Smooth muscle cell of the coronary artery (primary cell): Measurements from ENCODE around the gene STAC3. TPM values are rescaled to one million over a fixed set of nuclear protein-coding genes. Genes with fewer than 3 reads are reported as not detected.

Experiments
- total RNA-seq: library from RNA; depleted of rRNA; stranded (reverse); fragments of >200 nt; gene quantifications from 2 replicates; pipeline ENCODE4 v1.2.3, GENCODE V29; 2014; ENCODE audit warnings: low replicate concordance

Gene STAC3
- 0.08 and 0.23 TPM in 2 replicates for total RNA-seq

GRCh38 chr12:57250956-57251355 lies at the start of gene STAC3:
Gene STAC3 (minus strand): TSS chr12:57251187. CDS start chr12:57249636, 1,551 bp downstream.

GRCh38 chr12:57229634-57230380 lies 21.2 kb downstream of the STAC3 start, which contains the start of gene SHMT2:
Gene SHMT2 (plus strand): TSS chr12:57229711. CDS start chr12:57229779, 68 bp downstream.

DNA sequence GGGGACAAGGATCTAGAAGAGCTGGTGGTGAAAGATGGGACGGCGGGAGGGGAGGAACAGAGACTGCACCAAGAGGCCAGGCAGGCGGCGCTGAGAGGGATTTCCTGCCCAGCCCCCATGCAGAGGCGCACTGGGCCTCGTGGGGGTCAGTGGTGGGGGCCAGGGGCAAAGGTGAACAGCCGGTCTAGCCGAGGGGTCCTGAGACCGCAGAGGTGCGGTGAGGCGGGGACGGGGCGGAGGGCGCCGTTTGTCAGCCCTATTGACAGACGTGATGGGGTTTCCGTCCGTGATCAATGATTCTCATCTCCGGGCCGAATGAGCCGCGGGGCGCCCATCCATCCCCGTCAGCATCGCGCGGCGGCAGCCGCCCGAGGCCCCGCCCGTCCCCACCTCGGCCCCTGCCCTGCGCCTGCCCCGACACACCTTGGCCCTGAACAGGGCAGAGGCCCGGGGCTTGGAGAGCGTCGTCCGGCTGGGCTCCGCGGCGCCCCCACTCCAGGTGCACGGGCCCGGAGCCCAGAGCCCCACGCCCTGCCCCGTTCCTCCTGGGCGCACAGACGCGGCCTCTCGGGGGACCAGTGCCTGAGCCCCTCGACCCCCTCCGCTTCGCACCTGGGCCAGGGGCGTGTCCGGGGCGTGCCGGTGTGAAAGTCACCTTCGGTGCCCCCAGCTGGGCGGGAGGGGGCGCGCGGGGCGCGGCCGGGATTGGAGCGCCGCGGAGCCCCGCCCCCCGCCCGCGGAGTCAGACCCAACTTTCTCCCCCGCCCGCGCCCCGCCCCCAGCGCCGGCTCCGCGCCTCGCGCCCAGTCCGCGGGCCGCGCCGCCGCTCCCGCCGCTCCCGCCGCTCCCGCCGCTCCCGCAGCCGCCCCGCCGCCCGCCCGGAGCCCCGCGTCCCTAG lies 34.7 kb downstream of the STAC3 start, which contains the start of gene NXPH4:
Gene NXPH4 (plus strand): TSS at position 781 of the 898 bp plus-strand sequence. CDS start 176 bp downstream, outside the sequence.

Other genes starting within 250 kb of the STAC3 start
- 2.6 and 3.7 TPM in 2 replicates for gene ZBTB39, start 244.6 kb downstream of the STAC3 start, total RNA-seq
- not detected in 2 replicates for gene TAC3, start 234.7 kb downstream of the STAC3 start, total RNA-seq
- 0.12 and 0.30 TPM in 2 replicates for gene MYO1A, start 201.1 kb downstream of the STAC3 start, total RNA-seq
- gene NEMP1, start 172.4 kb downstream of the STAC3 start, total RNA-seq = 3.5 and 4.4 TPM in 2 replicates
- gene NAB2, start 162.1 kb downstream of the STAC3 start, total RNA-seq = 31.4 and 48.7 TPM in 2 replicates
- 52.4 and 101 TPM in 2 replicates for gene STAT6, start 139.8 kb downstream of the STAC3 start, total RNA-seq
- 245 and 1,121 TPM in 2 replicates for gene LRP1, start 122.7 kb downstream of the STAC3 start, total RNA-seq
- gene LRP1-AS, start 103.6 kb downstream of the STAC3 start, total RNA-seq = not detected in 2 replicates
- gene NXPH4, start 34.4 kb downstream of the STAC3 start, total RNA-seq = 0.59 and 3.8 TPM in 2 replicates
- 206 and 354 TPM in 2 replicates for gene SHMT2, start 21.5 kb downstream of the STAC3 start, total RNA-seq
- gene R3HDM2, start 179.9 kb upstream of the STAC3 start, total RNA-seq = 5.7 and 6.4 TPM in 2 replicates
- gene INHBC, start 183.6 kb upstream of the STAC3 start, total RNA-seq = not detected in 2 replicates
- 1.3 and 2.5 TPM in 2 replicates for gene INHBE, start 204.1 kb upstream of the STAC3 start, total RNA-seq
- 0.23 and 0.38 TPM in 2 replicates for gene GLI1, start 208.6 kb upstream of the STAC3 start, total RNA-seq
- 0.30 TPM in 1 of 2 replicates, not detected in the other for gene ARHGAP9, start 228.7 kb upstream of the STAC3 start, total RNA-seq
- 146 and 254 TPM in 2 replicates for gene MARS1, start 236.9 kb upstream of the STAC3 start, total RNA-seq